OCI-LY7 (cell line): ENCODE data around the gene ABHD16B. TPM values are rescaled to one million over a fixed set of nuclear protein-coding genes. Genes with fewer than 3 reads are reported as not detected.
"Not testable (repeated sequence)": the region's sequence is repeated elsewhere in the genome, so short reads cannot be mapped to it uniquely, and the experiment has no call there.

Experiments used
- BruUV-seq: library from RNA; stranded (reverse); fragments of 400-500 nt; replicated peaks from 2 replicates; lab custom pipeline; 2021; lab: Mats Ljungman, UMichigan
- CTCF ChIA-PET: fragments of 300-600 bp; sonication (Branson Sonifier 250); formaldehyde crosslinking; loops from one replicate; lab custom pipeline; 2022; ENCODE audit warnings: antibody characterized with exemption; ENCODE audit not compliant: unreplicated experiment; lab: Charles Lee
- POLR2A ChIA-PET: fragments of 300-600 bp; sonication (Branson Sonifier 250); formaldehyde crosslinking; loops from one replicate; lab custom pipeline; 2022; ENCODE audit warnings: antibody characterized with exemption; lab: Charles Lee
- DNase-seq: peaks from one replicate; pipeline ENCODE4 v3.0.0-alpha.2; 2015; ENCODE audit warnings: low spot score
- H2AFZ ChIP-seq: fragments of 200-600 bp; sonication (generic), shearing (Covaris generic); 2 replicates; pipeline ENCODE4 v1.6.1; 2014; ENCODE audit warnings: mild to moderate bottlenecking, antibody characterized with exemption, low read length, moderate library complexity
- H3K27ac ChIP-seq: fragments of 200-600 bp; sonication (generic); 2 replicates; pipeline ENCODE4 v1.5.1; 2014; ENCODE audit warnings: mixed run types, low read depth, mild to moderate bottlenecking, moderate library complexity, low read length, inconsistent platforms; ENCODE audit not compliant: poor library complexity, severe bottlenecking
- H3K36me3 ChIP-seq: fragments of 200-600 bp; sonication (generic); 2 replicates; pipeline ENCODE4 v1.6.1; 2014; ENCODE audit warnings: mild to moderate bottlenecking, antibody characterized with exemption, low read length, moderate library complexity, mixed read lengths; ENCODE audit not compliant: insufficient read depth
- H3K4me1 ChIP-seq: fragments of 200-600 bp; sonication (generic); 2 replicates; pipeline ENCODE4 v1.5.1; 2014; ENCODE audit warnings: mild to moderate bottlenecking, low read length; ENCODE audit not compliant: insufficient read depth, poor library complexity, severe bottlenecking
- H3K4me2 ChIP-seq: fragments of 200-600 bp; sonication (generic); 2 replicates; pipeline ENCODE4 v1.6.1; 2014; ENCODE audit warnings: mild to moderate bottlenecking, low read length
- H3K4me3 ChIP-seq: fragments of 200-600 bp; sonication (generic); 2 replicates; pipeline ENCODE4 v1.5.1; 2014; ENCODE audit warnings: mild to moderate bottlenecking, low read depth, low read length; ENCODE audit not compliant: poor library complexity, severe bottlenecking
- H3K79me2 ChIP-seq: fragments of 200-600 bp; sonication (generic); 2 replicates; pipeline ENCODE4 v1.6.1; 2016; ENCODE audit warnings: low read depth, mild to moderate bottlenecking, low read length, moderate library complexity, mixed read lengths; ENCODE audit not compliant: insufficient read depth
- H3K9me2 ChIP-seq: fragments of 200-600 bp; sonication (generic); 2 replicates; pipeline ENCODE4 v1.6.1; 2016; ENCODE audit warnings: mild to moderate bottlenecking, low read length, mixed read lengths; ENCODE audit not compliant: insufficient read depth
- H3K9me3 ChIP-seq: fragments of 200-600 bp; sonication (generic); 2 replicates; pipeline ENCODE4 v1.6.1; 2014; ENCODE audit warnings: mild to moderate bottlenecking, mixed run types, low read length, mixed read lengths
- H4K20me1 ChIP-seq: fragments of 200-600 bp; sonication (generic); 2 replicates; pipeline ENCODE4 v1.6.1; 2014; ENCODE audit warnings: mild to moderate bottlenecking, antibody characterized with exemption, low read length, moderate library complexity, mixed read lengths; ENCODE audit not compliant: insufficient read depth
- CTCF ChIP-seq: fragments of 200-600 bp; sonication (generic); conservative IDR thresholded peaks from 2 replicates; pipeline ENCODE4 v1.5.1; 2014; ENCODE audit warnings: mild to moderate bottlenecking, antibody characterized with exemption, low read length, moderate library complexity, mixed read lengths
- EZH2phosphoT487 ChIP-seq: fragments of 200-600 bp; sonication (generic); IDR thresholded peaks from 2 replicates; pipeline ENCODE4 v1.6.1; 2018; ENCODE audit warnings: low read depth, borderline replicate concordance, mild to moderate bottlenecking, mixed run types, antibody characterized with exemption, low read length, moderate library complexity, mixed read lengths
- intact Hi-C: fragments of 100-400 bp; cut with micrococcal nuclease; formaldehyde crosslinking; loops from one replicate; pipeline ENCODE4 v1.10.0; 2022; ENCODE audit not compliant: unreplicated experiment
- total RNA-seq, 2 experiments: library from RNA; depleted of rRNA in 1 of 2; stranded (reverse); fragments of >200 nt in 1 of 2; shearing (Covaris generic) in 1 of 2; gene quantifications; 2 replicates each; pipeline ENCODE4 v1.2.3, GENCODE V29; 2014 to 2022

ABHD16B gene
- total RNA-seq, 2 experiments from 2014 or later = 0.29 TPM; not detected in 1

GRCh38 chr20:63873477-63873971, 12.2 kb downstream of the ABHD16B start:
- peaks cover 90% of the 10 kb centered on the region for H3K36me3 ChIP-seq
- BruUV-seq = no TSS peak
- H2AFZ ChIP-seq = no peak overlapping the region
- TF ChIP-seq CTCF (no peak), EZH2phosphoT487 (no peak)
- no peak overlapping the region for H3K4me2 ChIP-seq
- peaks cover 6% of the 10 kb centered on the region; the same call in 1 of the 2 replicates for H3K9me3 ChIP-seq
- POLR2A ChIA-PET = no interaction called here
- CTCF ChIA-PET = interaction anchor here (0.6 kb wide), 1 partner anchor 8 kb away, joined by 3 read pairs; no protein-coding TSS in a partner anchor
- DNase-seq = no peak
- intact Hi-C loops = no loop called here
- no peaks in the 10 kb centered on the region for H3K79me2 ChIP-seq
- no peaks in the 10 kb centered on the region for H3K9me2 ChIP-seq
- H3K4me1 ChIP-seq = no peaks in the 10 kb centered on the region
- H3K27ac ChIP-seq = no peak overlapping the region
- H3K4me3 ChIP-seq = no peak overlapping the region
- no peaks in the 10 kb centered on the region for H4K20me1 ChIP-seq

DNA sequence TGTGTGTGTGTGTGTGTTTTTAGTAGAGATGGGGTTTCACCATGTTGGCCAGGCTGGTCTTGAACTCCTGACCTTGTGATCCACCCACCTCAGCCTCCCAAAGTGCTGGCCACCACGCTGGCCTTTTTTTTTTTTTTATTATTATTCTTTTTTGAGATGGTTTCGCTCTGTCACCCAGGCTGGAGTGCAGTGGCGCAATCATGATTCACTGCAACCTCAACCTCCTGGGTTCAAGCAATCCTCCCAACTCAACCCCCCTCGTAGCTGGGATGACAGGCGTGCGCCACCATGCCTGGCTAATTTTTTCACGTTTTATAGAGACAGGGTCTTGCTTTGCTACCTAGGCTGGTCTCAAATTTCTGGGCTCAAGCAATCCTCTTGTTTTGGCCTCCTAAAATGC, 12.9 kb downstream of the ABHD16B start:
- H2AFZ ChIP-seq, H3K9me2 ChIP-seq, H3K27ac ChIP-seq, intact Hi-C loops, H4K20me1 ChIP-seq, DNase-seq, BruUV-seq, H3K79me2 ChIP-seq, H3K4me1 ChIP-seq, POLR2A ChIA-PET, H3K4me3 ChIP-seq, H3K4me2 ChIP-seq: not testable (repeated sequence)
- CTCF ChIA-PET = interaction anchor here (0.6 kb wide), 1 partner anchor 8 kb away, joined by 3 read pairs; no protein-coding TSS in a partner anchor
- H3K36me3 ChIP-seq = peaks cover 90% of the 10 kb centered on the region
- H3K9me3 ChIP-seq = peaks cover 12% of the 10 kb centered on the region; the same call in 1 of the 2 replicates

DNA sequence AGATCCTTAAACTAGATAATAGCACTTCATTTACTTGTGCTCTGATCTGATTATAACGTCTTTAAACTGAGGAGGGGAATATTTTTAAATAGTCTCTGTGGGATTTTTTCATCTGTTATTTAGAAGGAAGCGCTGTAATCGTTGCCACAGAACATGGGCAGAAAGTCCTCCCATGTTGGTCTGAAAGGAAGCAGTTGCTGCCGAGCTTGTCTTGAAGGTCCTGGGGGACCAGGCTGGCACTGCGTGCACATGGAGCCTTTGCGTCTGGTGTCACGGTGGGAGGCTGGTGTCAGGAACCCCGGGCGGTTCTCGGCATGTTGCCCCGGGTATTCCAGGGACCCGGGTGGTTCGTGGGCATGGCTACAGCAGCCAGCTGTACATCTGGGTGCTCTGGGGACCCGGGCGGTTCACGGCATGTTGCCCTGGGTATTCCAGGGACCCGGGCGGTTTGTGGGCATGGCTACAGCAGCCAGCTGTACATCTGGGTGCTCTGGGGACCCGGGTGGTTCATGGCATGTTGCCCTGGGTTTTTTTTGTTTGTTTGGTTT, 15.3 kb downstream of the ABHD16B start:
- Histone ChIP-seq H3K79me2 (no peaks in the 10 kb centered on the region), H3K9me3 (peaks cover 16% of the 10 kb centered on the region; the same call in 1 of the 2 replicates), H3K4me3 (no peak overlapping the region), H3K4me1 (no peaks in the 10 kb centered on the region), H4K20me1 (no peaks in the 10 kb centered on the region), H3K4me2 (no peak overlapping the region), H2AFZ (no peak overlapping the region), H3K36me3 (peaks cover 84% of the 10 kb centered on the region), H3K9me2 (no peaks in the 10 kb centered on the region), H3K27ac (no peak overlapping the region)
- TF ChIP-seq EZH2phosphoT487 (no peak), CTCF (no peak)
- BruUV-seq = TSS peak; percentile 38
- intact Hi-C loops = no loop called here
- CTCF ChIA-PET = interaction anchor here (1.1 kb wide), 1 partner anchor 81 kb away, joined by 3 read pairs; no protein-coding TSS in a partner anchor
- no peak for DNase-seq
- POLR2A ChIA-PET = interaction anchor here (0.5 to 0.9 kb wide), 2 partner anchors 9 to 10 kb away, joined by 3 to 4 read pairs; no protein-coding TSS in a partner anchor
